Measurements from ENCODE around the gene VAV3.
A peak's percentile ranks its signal among the peaks of the same experiment; 100 is the strongest.

VAV3 gene

GRCh38 chr1:107776900-107777663 lies 187.9 kb downstream of the VAV3 start:
- no peak overlapping the region for H3K4me3 ChIP-seq (ENCODE audit: low read depth, low read length)
- no peak for DNase-seq (ENCODE audit: low read depth)
- no peak for TF ChIP-seq CTCF (IDR thresholded peaks at IDR 0.05; ENCODE audit: control insufficient read depth, extremely low read depth, insufficient read depth)

GRCh38 chr1:107771377-107771776 lies 193.6 kb downstream of the VAV3 start:
- DNase-seq (ENCODE audit: low read depth): no peak
- no peak overlapping the region for H3K4me3 ChIP-seq (ENCODE audit: low read depth, low read length)
- TF ChIP-seq CTCF (IDR thresholded peaks at IDR 0.05; ENCODE audit: control insufficient read depth, extremely low read depth, insufficient read depth): no peak

GRCh38 chr1:107767156-107767582 lies 197.8 kb downstream of the VAV3 start:
- H3K4me3 ChIP-seq (ENCODE audit: low read depth, low read length): no peak overlapping the region
- TF ChIP-seq CTCF (IDR thresholded peaks at IDR 0.05; ENCODE audit: control insufficient read depth, extremely low read depth, insufficient read depth): no peak
- DNase-seq (ENCODE audit: low read depth): peak; percentile 77

GRCh38 chr1:107766533-107766932 lies 198.4 kb downstream of the VAV3 start:
- no peak for DNase-seq (ENCODE audit: low read depth)
- no peak overlapping the region for H3K4me3 ChIP-seq (ENCODE audit: low read depth, low read length)
- no peak for TF ChIP-seq CTCF (IDR thresholded peaks at IDR 0.05; ENCODE audit: control insufficient read depth, extremely low read depth, insufficient read depth)

- no peak for TF ChIP-seq CTCF (IDR thresholded peaks at IDR 0.05; ENCODE audit: control insufficient read depth, extremely low read depth, insufficient read depth)
- no peak for DNase-seq (ENCODE audit: low read depth)
- H3K4me3 ChIP-seq (ENCODE audit: low read depth, low read length): no peak overlapping the region
Measured at GRCh38 chr1:107762751-107763390, 202.1 kb downstream of the VAV3 start.

GRCh38 chr1:107760065-107760464 lies 204.9 kb downstream of the VAV3 start:
- no peak for DNase-seq (ENCODE audit: low read depth)

More at GRCh38 chr1:107760065-107760464, 204.9 kb downstream of the VAV3 start:
- no peak for TF ChIP-seq CTCF (IDR thresholded peaks at IDR 0.05; ENCODE audit: control insufficient read depth, extremely low read depth, insufficient read depth)
- no peak overlapping the region for H3K4me3 ChIP-seq (ENCODE audit: low read depth, low read length)

All from LNCaP clone FGC (cell line).